A673 (cell line): ENCODE measurements around the gene AEN. TPM values are rescaled to one million over a fixed set of nuclear protein-coding genes. Genes with fewer than 3 reads are reported as not detected.
A peak's percentile ranks its signal among the peaks of the same experiment; 100 is the strongest.

Experiments
- BruUV-seq: library from RNA; stranded (reverse); fragments of 400-500 nt; replicated peaks from 2 replicates; lab custom pipeline; 2021; lab: Mats Ljungman, UMichigan
- CTCF ChIA-PET: fragments of 300-600 bp; sonication (Branson Sonifier 250); formaldehyde crosslinking; loops from one replicate; lab custom pipeline; 2022; ENCODE audit warnings: antibody characterized with exemption; lab: Charles Lee
- POLR2A ChIA-PET: fragments of 300-600 bp; sonication (Branson Sonifier 250); formaldehyde crosslinking; loops from one replicate; lab custom pipeline; 2022; ENCODE audit warnings: antibody characterized with exemption; ENCODE audit not compliant: low non-redundant PET; lab: Charles Lee
- DNase-seq: peaks from one replicate; pipeline ENCODE4 v3.0.0-alpha.2; 2015; ENCODE audit warnings: low spot score
- H3K27ac ChIP-seq: fragments of 200-600 bp; sonication (generic); 2 replicates; pipeline ENCODE4 v1.5.1; 2016; ENCODE audit warnings: mixed run types, low read depth, mild to moderate bottlenecking, mixed read lengths, antibody characterized with exemption, low read length; ENCODE audit not compliant: poor library complexity, severe bottlenecking
- H3K27me3 ChIP-seq: fragments of 200-600 bp; sonication (generic); replicated peaks from 2 replicates; pipeline ENCODE4 v1.6.1; 2017; ENCODE audit warnings: mixed run types, low read depth, mild to moderate bottlenecking, mixed read lengths, antibody characterized with exemption, low read length; ENCODE audit not compliant: insufficient read depth, poor library complexity
- H3K36me3 ChIP-seq: fragments of 200-600 bp; sonication (generic); 2 replicates; pipeline ENCODE4 v1.6.1; 2016; ENCODE audit warnings: mixed run types, mild to moderate bottlenecking, mixed read lengths, antibody characterized with exemption, low read length; ENCODE audit not compliant: insufficient read depth, poor library complexity, severe bottlenecking
- H3K4me1 ChIP-seq: fragments of 200-600 bp; sonication (generic); 2 replicates; pipeline ENCODE4 v1.6.1; 2017; ENCODE audit warnings: mixed run types, mild to moderate bottlenecking, mixed read lengths, antibody characterized with exemption, low read length; ENCODE audit not compliant: insufficient read depth, poor library complexity, severe bottlenecking
- H3K4me3 ChIP-seq: fragments of 200-600 bp; sonication (generic); 2 replicates; pipeline ENCODE4 v1.5.1; 2016; ENCODE audit warnings: low read depth, mixed run types, mild to moderate bottlenecking, mixed read lengths, low read length; ENCODE audit not compliant: poor library complexity, severe bottlenecking
- H3K9me3 ChIP-seq: fragments of 200-600 bp; sonication (generic); 2 replicates; pipeline ENCODE4 v1.6.1; 2016; ENCODE audit warnings: mixed run types, low read depth, mild to moderate bottlenecking, mixed read lengths, antibody characterized with exemption, low read length; ENCODE audit not compliant: poor library complexity, severe bottlenecking
- CTCF ChIP-seq: fragments of 300-800, 200-600 bp; sonication (generic); conservative IDR thresholded peaks from 2 replicates; pipeline ENCODE4 v1.5.1; 2017; ENCODE audit warnings: low read depth, mild to moderate bottlenecking, antibody characterized with exemption, low read length, moderate library complexity, mixed read lengths
- EZH2 ChIP-seq: fragments of 200-600 bp; sonication (generic); IDR thresholded peaks from 2 replicates; pipeline ENCODE4 v1.6.1; 2017; ENCODE audit warnings: borderline replicate concordance, low read depth, mild to moderate bottlenecking, mixed read lengths, antibody characterized with exemption, low read length; ENCODE audit not compliant: poor library complexity, severe bottlenecking
- intact Hi-C: fragments of 100-400 bp; cut with micrococcal nuclease; formaldehyde crosslinking; loops from one replicate; pipeline ENCODE4 v1.10.0; 2022; ENCODE audit not compliant: unreplicated experiment
- total RNA-seq: library from RNA; stranded (reverse); gene quantifications from 2 replicates; pipeline ENCODE4 v1.2.3, GENCODE V29; 2021

AEN gene
- total RNA-seq, 1 experiment from 2014 or later: 52.4 TPM

- no peak for DNase-seq
- intact Hi-C loops: loop anchor here (5.0 kb wide), 1 partner anchor 209 kb away; no protein-coding TSS in a partner anchor
- Histone ChIP-seq H3K27me3 (no peaks in the 10 kb centered on the region), H3K9me3 (no peaks in the 10 kb centered on the region), H3K27ac (no peak overlapping the region), H3K36me3 (peaks cover 26% of the 10 kb centered on the region), H3K4me1 (peaks cover 16% of the 10 kb centered on the region), H3K4me3 (no peak overlapping the region)
- ChIA-PET POLR2A (no interaction called here), CTCF (interaction anchor here (1.9 kb wide), 1 partner anchor 15 kb away, joined by 6 read pairs; the partner anchor contains the start of gene ISG20)
- no TSS peak for BruUV-seq
- TF ChIP-seq EZH2 (no peak), CTCF (no peak)
Measured at GRCh38 chr15:88623632-88624031, 2.5 kb downstream of the AEN start.

GRCh38 chr15:88624156-88624970 lies 3.2 kb downstream of the AEN start:
- peaks cover 33% of the 10 kb centered on the region for H3K36me3 ChIP-seq
- intact Hi-C loops: loop anchor here (5.0 kb wide), 1 partner anchor 208 kb away; no protein-coding TSS in a partner anchor
- POLR2A ChIA-PET: no interaction called here

GRCh38 chr15:88624971-88625490 lies 3.9 kb downstream of the AEN start:
- Histone ChIP-seq H3K4me1 (peaks cover 16% of the 10 kb centered on the region), H3K9me3 (no peaks in the 10 kb centered on the region), H3K4me3 (no peak overlapping the region), H3K36me3 (peaks cover 40% of the 10 kb centered on the region), H3K27ac (peak overlapping the region; percentile 57), H3K27me3 (no peaks in the 10 kb centered on the region)
- TF ChIP-seq EZH2 (no peak), CTCF (no peak)
- CTCF ChIA-PET: interaction anchor here (0.6 to 1.9 kb wide), 5 partner anchors 13 to 553 kb away, joined by 3 to 6 read pairs (median 3); partner anchors contain the start of gene ISG20
- BruUV-seq: no TSS peak
- intact Hi-C loops: loop anchor here (5.0 kb wide), 1 partner anchor 207 kb away; no protein-coding TSS in a partner anchor
- no peak for DNase-seq
- POLR2A ChIA-PET: no interaction called here

More at GRCh38 chr15:88624156-88624970, 3.2 kb downstream of the AEN start:
- no peaks in the 10 kb centered on the region for H3K9me3 ChIP-seq
- peak overlapping the region; percentile 4 for H3K4me3 ChIP-seq
- H3K4me1 ChIP-seq: peaks cover 16% of the 10 kb centered on the region
- no TSS peak for BruUV-seq
- CTCF ChIA-PET: interaction anchor here (0.6 to 1.9 kb wide), 5 partner anchors 14 to 554 kb away, joined by 3 to 6 read pairs (median 3); partner anchors contain the start of gene ISG20
- H3K27me3 ChIP-seq: no peaks in the 10 kb centered on the region
- DNase-seq: peak; percentile 56
- H3K27ac ChIP-seq: peak overlapping the region; percentile 57
- TF ChIP-seq EZH2: no peak
- peak; percentile 60 for TF ChIP-seq CTCF
